ENCODE results near the gene CORO1C.

The CORO1C gene

GRCh38 chr12:108643941-108644810, 87.1 kb downstream of the CORO1C start:
- H3K4me1 ChIP-seq (ENCODE audit: control insufficient read depth in 1 of 2, insufficient read depth in 1 of 2, low read depth in 1 of 2, low read length in 1 of 2): peaks cover 8 to 18% of the 10 kb centered on the region in 2 experiments
- peaks cover 39% of the 10 kb centered on the region for H3K36me3 ChIP-seq
- no peaks in the 10 kb centered on the region for H3K9me3 ChIP-seq
- H3K4me3 ChIP-seq (ENCODE audit: low read depth in 1 of 2, low read length in 1 of 2): no peak overlapping the region
- H3K27ac ChIP-seq: peak overlapping the region; percentile 16
- TF ChIP-seq CTCF (IDR thresholded peaks at IDR 0.05): no peak
- no peaks in the 10 kb centered on the region for H3K27me3 ChIP-seq

- no peak overlapping the region for H3K4me3 ChIP-seq (ENCODE audit: low read depth in 1 of 2, low read length in 1 of 2)
- peaks cover 28% of the 10 kb centered on the region for H3K36me3 ChIP-seq
- TF ChIP-seq CTCF (IDR thresholded peaks at IDR 0.05): no peak
- H3K4me1 ChIP-seq (ENCODE audit: control insufficient read depth in 1 of 2, insufficient read depth in 1 of 2, low read depth in 1 of 2, low read length in 1 of 2): peaks cover 12 to 22% of the 10 kb centered on the region in 2 experiments
- no peaks in the 10 kb centered on the region for H3K9me3 ChIP-seq
- no peak overlapping the region for H3K27ac ChIP-seq
- no peaks in the 10 kb centered on the region for H3K27me3 ChIP-seq
These were observed 88.2 kb downstream of the CORO1C start for GRCh38 chr12:108642899-108643654.

- Histone ChIP-seq H3K9me3 (no peaks in the 10 kb centered on the region), H3K27ac (peak overlapping the region; percentile 64), H3K27me3 (no peaks in the 10 kb centered on the region), H3K36me3 (peaks cover 21% of the 10 kb centered on the region), H3K4me1 (ENCODE audit: control insufficient read depth in 1 of 2, insufficient read depth in 1 of 2, low read depth in 1 of 2, low read length in 1 of 2) (peaks cover 19 to 28% of the 10 kb centered on the region in 2 experiments), H3K4me3 (ENCODE audit: low read depth in 1 of 2, low read length in 1 of 2) (no peak overlapping the region)
- no peak for TF ChIP-seq CTCF (IDR thresholded peaks at IDR 0.05)
These were observed 88.9 kb downstream of the CORO1C start for GRCh38 chr12:108642269-108642870.

GRCh38 chr12:108641446-108642268, 89.7 kb downstream of the CORO1C start:
- H3K27ac ChIP-seq: peak overlapping the region; percentile 64

More at GRCh38 chr12:108641446-108642268, 89.7 kb downstream of the CORO1C start:
- Histone ChIP-seq H3K27me3 (no peaks in the 10 kb centered on the region), H3K9me3 (no peaks in the 10 kb centered on the region), H3K4me3 (ENCODE audit: low read depth in 1 of 2, low read length in 1 of 2) (no peak overlapping the region), H3K4me1 (ENCODE audit: control insufficient read depth in 1 of 2, insufficient read depth in 1 of 2, low read depth in 1 of 2, low read length in 1 of 2) (peaks cover 26 to 34% of the 10 kb centered on the region in 2 experiments), H3K36me3 (peaks cover 17% of the 10 kb centered on the region)
- TF ChIP-seq CTCF (IDR thresholded peaks at IDR 0.05): no peak

Data from neutrophil (primary cell).